HG02852 (cell line): Measurements from ENCODE around the gene FGF14.

Experiments
- ATAC-seq: cut with Tn5 transposase; IDR thresholded peaks from one replicate; pipeline ENCODE4 v1.9.1; 2021; ENCODE audit warnings: mild to moderate bottlenecking, moderate library complexity; ENCODE audit not compliant: unreplicated experiment

FGF14 gene

DNA sequence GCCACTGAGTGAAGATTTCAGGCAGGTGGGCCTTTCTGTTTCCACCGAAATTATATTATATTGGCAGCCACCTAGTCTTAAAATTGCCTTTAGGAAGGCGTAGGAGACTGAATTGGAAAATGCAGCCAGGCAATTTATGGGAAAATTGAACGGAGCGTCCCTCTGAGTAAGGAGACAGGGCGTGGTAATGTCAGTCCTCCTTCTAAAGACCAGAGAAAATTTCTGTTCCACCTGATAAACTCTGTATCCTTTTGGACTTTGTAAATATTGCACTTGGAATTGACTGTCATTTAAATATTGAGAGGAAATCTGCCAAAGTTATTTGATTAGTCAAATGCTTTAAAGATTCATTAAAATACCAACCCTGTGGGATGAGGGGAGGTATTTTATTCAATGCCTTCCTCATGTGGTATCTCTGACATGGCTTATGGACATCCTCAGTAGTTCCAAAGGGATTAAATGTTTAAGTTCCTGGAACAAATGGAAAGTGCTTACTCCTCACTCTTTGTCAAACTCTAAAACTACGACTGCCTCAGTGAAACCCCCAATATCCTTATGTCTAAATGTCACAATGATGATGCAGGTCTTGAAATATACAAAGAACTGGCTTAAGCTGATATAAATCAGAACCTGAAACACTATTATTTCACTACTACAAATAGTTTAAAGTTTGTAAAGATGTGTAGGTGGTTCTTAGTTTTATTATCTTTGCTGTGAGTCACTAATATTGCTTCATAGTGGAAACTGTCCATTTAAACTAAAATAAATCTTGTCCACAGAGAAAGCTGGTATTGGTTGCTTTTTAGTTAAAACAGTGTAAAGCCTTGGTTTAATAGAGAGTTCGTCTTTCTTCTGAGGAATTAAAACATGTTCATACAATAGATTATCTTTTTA is 203.2 kb downstream of the FGF14 start:
- ATAC-seq, result no peak

DNA sequence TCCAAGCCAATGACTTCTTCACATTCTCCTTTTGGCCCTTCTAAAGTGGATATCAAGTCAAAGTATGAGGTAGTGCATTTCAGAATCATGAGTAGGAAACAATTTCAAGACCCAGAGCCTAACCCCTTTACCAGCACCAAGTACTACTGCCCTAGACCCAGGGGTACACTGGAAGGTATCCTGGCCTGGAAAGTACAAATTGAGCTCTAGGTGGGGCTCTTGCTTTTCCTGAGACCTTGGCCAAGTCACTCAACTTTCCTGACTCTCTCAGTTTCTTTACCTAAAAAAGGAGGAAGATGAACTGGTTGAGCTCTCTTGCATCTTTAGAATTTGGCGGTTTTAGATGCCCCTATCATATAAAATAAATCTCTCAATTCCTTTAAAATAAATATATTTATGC is 204.7 kb downstream of the FGF14 start:
- no peak for ATAC-seq

DNA sequence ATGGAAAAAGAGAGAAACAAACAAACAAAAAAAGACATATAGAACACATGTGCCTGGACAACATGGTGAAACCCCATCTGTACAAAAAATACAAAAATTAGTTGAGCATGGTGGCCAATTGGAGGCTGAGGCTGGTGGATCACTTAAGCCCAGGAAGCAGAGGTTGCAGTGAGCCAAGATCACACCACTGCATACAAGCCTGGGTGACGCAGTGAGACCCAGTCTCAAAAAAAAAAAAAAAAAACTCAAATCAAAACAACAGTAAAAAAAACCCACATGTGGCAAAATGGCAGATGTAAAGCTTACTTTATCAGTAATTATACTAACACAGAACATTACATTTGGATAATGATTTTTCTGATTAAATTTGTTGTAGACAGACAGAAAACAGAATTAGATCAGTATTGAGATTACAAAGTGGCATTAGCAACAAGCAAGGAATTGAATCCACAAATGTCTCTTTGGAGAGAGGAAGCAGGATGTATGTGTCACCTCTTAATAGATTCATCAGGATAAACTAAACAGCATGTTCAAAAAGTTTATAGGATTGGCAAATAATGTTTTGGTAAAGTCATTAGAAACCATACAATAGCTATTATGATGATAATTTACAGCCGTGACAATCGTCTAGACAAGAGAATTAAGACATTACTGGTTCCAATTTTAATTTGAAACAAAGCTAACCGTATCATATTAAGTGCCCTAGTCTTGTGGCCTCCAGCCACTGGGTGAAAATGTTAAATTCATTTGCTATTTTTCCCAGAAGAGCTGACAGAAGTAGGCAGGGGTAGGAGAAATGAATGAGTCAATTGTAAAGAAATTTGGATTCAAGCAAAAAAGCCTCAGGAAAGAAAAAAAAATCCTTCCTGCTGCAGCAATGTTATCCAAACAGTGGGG is 206.0 kb downstream of the FGF14 start:
- no peak for ATAC-seq

DNA sequence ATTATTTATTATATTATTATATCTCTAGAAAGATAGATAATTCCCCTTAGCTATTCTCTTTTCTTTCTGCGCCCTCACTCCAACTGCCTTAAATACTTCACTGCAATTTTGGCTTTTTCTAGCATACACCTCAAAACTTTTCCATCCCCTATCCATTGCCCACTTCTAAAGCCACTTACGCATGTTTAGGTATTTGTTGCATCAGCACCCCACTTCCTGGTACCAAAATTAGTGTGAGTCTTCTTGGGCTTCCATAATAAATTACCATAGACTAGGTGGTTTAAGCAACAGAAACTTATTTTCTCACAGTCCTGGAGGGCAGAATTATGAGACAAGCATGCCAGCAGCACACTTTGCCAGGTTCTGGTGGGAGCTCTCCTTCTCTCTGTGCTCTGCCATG is 209.0 kb downstream of the FGF14 start:
- ATAC-seq, result no peak

DNA sequence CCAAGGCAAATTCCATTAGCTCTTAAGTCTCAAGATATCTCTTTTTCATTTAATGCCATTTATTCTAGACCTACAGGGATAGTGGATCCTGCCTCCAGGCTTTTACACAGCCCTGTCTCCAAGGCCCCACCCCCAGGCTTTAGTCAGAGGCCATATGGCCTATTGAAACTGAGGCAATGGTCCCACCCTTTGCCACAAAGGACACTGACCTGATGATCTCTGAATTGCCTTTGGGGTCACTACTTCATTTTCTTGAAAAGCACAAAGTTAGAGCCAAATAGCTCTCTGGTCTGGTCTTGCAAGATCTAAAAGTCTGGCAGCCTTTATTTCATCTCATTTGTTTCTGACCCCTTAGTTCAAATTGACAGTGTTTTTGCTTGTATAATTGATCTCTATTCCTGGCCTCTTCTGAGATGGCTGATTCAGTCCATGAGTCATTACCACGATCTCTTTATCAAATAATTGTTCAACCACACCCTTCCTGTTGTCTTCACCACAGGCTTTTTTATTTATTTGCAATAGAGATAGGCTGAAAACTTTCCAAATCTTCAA is 209.8 kb downstream of the FGF14 start:
- ATAC-seq, result no peak

DNA sequence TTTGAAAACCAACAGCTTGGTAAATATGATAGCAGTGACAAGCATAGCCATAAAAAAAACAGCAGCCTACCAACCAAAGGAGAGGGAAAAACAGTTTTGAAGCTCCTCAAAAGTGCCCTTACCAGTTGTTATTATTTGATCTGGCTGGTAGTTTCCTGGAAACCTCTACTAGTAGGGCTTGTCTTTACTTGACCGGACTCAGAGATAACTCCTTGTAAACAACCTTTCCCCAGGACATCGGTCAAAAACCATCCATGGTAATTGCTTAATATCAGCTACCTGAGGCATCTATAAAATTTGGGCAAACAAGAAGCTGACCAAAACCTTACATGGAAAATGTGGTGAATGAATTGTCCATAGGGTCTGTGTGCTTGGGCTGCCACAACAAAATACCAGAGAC is 210.9 kb downstream of the FGF14 start:
- ATAC-seq, result no peak

DNA sequence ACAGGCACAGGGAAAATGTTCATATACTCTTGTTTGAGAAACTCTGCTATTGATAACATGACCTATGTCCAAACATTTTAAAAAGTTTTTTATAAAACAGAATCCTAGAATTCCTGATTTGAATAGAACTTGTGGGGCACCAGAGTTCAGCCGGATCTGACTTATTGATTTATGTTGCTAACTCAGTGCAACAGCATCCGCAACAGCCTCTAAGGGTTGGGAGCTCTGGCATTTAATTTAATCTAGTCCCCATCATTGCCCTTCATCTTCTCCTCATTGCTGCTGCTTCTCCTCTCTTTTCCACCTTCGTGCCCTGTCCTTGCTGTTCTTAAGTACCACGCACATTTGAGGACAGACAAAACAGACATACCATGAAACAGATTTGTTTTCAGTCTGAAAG is 214.5 kb downstream of the FGF14 start:
- no peak for ATAC-seq

DNA sequence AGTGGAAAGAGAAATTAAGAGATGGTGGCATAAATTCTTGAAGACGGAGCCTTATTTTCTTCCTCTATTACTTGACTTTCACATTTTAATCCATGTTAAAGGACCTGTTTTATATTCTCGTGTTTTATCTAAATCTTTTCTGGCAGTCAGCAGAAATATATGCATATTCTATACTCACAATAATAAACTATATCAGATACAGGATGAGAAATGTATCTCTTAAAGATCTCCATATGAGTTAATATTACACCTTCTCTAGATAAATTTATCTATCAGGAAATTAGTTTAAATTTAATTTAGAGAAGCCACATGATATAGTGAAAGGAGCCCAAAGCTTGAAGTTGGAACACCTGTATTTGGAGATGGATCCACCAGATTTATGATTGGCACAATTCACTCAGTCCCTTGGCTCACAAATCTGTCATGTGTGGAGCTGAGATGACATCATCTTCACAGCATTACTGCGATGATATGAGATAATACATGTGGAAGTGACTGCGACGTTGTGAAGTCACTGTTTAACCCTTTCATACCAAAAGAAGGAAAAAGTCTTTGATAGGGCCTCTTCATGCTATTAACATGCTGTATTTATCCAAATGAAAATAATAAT is 216.4 kb downstream of the FGF14 start:
- no peak for ATAC-seq

DNA sequence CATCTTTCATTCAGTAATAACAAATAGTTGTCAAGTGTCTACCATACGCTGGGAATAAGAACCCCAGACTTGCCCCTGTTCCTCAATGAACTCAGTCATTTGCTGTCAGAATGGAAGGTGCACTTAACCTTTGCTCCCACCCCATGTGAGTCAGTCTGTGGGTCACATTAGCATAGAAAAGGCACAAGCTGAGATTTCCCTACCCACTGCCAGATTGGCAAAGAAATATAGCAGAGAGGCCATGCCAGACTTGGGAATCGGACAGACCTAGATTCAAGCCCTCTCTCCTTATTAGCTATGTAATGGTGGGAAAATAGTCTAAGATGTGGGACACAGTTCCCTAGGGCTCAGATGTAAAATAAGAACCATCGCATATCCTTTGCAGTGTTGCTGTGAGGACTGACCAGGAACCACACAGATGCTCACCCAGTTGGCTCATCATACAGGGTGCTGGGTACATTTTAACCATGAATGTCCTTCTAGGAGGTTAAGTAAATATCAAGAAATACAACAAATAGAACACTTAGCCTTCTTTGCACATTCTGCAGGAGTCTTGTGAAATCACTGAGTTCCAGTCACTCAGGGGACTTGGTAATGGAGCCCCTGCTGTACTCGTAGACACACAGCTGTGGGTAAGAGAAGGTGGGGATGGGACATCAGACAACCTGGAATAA is 218.2 kb downstream of the FGF14 start:
- ATAC-seq, result no peak

DNA sequence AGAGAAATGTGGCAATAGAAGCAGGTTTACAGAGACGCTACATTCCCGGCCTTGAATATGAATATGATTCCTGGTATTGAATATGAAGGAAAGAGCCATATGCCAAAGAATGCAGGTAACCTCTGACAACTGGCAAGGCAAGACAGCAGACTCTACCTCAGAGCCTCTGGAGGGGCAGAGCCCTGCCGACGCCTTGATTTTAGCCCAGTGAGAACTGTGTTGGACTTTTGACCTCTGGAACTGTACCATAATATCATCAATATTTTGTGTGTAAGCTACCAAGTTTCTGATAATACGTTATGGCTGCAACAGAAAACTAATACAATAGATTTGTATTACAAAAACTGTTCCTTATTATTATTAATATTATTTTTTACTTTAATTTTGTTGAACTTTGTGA is 219.7 kb downstream of the FGF14 start:
- ATAC-seq, result no peak

DNA sequence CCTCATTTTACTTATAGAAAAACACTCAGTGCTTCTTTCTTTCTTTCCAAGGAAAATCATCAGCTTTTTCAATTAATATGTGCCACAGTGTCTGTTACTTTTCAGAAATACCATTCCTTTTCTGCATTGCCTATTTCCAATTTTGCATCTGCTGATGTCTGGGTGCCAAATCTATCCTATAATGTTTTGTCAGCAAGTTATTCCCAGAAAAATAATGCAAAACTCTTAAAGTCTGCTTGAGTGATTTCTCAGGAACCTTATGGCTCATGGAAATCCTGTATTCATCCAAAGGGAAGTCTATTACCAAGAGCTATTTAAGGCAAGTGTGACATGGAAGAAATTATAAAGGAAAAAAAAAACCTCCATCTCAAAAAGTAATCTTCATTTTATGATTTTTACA is 224.4 kb downstream of the FGF14 start:
- no peak for ATAC-seq

DNA sequence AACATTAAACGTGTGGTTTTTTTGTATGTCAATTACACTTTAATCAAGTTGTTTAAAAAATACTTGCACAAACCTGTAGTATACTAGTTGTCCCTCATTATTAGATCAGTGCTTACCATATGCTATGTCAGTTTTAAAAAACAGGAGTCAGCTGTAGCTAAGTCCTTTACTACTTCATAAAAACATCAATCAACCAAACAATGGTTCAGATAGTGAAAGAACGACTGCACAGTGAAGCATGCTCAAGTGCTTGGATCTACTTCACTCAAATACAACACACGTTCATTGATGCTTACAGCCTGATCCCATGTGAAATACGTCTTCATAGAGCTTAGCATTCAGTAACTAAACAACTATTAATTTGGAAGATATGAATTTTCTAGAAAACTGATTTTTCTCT is 225.0 kb downstream of the FGF14 start:
- no peak for ATAC-seq

DNA sequence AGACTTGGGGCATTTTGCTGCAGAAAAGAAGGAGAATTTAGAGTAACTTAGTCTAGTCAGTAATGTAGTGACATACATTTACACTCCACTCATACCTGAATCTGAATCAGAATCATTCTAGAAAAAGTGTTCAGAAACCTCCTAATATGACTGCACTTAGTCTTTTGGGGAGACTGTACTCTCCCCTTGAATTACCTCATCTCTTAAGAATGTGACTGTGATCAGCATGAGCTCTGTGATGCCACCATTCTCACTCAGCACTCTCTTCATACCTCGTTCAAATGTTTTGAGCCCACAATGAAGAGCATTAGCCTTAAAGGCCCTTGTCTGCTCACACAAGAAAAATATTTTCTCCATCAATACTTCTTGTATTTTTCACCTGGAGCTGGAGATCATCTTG is 229.4 kb downstream of the FGF14 start:
- no peak for ATAC-seq

DNA sequence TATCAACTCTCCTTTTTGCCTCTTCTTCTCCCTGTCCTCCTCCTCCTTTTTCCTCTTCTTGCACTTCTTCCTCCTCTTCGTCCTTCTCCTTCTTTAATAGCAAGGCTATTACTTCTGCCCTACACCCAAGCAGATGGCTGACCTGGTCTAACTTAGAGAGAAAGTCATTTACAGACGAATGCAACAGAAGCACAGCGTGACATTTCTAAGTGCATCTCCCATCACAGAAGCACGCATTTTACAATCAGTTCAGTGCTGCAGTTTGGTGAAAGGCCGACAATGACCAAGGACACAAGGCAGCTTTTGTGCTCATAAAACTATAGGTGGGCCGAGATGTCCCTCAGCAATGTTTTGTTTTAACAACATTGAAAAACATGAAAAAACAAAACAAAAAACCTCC is 231.5 kb downstream of the FGF14 start:
- ATAC-seq, result no peak

DNA sequence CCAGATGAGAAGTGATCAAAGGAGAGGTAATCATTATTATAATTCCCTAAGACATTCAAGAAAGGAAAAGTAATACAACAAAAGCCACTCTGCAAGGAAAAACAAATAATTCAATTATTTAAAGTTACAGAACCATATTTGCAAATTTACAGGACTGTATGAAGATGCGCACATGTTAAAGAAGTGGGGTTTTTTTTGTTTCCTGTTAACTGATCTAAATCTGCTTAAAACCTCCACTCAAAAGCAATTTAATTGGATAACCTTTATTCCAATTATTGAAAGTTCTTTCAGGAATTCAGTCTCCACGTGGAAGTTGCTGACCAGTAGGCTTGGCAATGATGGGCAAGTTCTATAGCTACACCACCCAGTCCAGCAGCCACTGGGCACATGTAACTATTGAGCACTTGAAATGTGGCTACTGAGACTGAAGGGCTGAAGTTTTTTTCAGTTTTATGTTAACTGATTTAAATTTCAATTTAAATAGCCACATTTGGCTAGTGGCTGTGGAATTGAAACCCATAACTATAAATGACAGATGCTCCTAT is 232.3 kb downstream of the FGF14 start:
- ATAC-seq, result no peak

DNA sequence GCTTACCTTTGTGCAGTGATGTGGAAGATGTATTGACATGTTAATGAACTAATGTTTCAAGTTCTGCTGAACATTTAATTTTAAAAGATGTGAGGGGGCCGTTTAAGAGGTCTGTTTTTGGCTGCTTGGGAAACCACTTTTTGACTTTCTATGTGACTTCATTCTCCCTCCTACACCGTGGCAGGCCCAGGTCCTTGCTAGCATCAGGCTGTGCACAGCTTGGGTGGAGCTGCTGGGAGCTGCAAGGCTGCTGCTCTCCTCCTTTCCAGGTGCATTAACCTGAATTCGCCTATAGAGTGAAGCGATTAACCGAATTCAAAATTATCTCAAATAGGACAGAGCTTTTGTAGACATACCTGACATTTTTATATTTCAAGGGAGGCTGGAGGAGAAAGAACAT is 249.1 kb downstream of the FGF14 start:
- no peak for ATAC-seq

DNA sequence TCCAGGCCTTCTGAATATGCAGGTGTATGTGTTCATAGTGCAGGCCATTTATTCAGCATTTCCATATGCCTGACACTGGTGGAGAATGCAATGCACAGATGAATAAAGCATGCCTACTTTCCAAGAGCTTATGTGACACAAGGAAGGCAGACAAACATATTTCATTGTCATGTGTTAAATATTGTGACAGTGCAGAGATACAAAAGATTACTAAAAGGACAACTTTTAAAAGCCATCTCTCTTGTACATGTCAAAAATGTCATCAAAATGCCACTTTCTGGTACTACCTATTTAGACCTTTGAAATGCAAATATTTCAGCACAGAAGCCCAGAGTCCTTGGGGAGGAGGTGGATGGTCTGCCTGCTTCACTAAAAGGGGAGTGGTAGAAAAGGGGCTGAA is 254.5 kb downstream of the FGF14 start:
- no peak for ATAC-seq

DNA sequence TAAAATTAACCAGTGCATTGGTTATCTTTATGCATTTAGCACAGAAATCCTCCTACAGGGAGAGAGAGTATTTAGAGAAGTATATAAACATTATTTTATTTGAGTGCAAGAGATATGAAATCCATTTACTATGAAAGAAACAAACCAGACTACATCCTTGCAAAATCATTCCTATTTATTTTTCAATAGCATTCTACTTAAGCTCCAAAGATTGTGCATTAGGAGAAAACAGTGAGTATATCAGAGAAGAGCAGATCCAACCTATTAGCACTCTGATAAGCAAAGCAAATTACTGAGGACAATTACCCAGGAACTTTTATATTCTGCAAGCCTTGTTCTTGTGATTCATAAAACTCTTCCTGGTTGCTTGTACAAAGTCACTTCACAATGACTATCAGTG is 256.1 kb downstream of the FGF14 start:
- no peak for ATAC-seq

DNA sequence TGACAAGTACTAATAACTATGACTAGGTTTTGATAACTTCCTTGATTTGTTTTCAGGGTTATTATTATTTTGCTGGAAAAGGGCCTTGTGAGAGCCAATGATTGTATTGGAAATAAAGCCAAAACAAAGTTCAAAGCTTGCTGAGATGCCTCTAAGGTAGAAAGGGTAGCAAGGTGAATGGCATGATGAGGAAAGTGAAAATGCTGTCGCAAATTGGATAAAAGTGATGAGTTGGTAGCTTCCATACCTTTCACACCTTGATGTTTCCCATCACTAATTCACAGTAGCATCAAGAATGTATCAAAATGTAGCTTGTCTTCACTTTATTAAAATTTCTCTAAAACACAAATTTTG is 259.4 kb downstream of the FGF14 start:
- ATAC-seq, result no peak

DNA sequence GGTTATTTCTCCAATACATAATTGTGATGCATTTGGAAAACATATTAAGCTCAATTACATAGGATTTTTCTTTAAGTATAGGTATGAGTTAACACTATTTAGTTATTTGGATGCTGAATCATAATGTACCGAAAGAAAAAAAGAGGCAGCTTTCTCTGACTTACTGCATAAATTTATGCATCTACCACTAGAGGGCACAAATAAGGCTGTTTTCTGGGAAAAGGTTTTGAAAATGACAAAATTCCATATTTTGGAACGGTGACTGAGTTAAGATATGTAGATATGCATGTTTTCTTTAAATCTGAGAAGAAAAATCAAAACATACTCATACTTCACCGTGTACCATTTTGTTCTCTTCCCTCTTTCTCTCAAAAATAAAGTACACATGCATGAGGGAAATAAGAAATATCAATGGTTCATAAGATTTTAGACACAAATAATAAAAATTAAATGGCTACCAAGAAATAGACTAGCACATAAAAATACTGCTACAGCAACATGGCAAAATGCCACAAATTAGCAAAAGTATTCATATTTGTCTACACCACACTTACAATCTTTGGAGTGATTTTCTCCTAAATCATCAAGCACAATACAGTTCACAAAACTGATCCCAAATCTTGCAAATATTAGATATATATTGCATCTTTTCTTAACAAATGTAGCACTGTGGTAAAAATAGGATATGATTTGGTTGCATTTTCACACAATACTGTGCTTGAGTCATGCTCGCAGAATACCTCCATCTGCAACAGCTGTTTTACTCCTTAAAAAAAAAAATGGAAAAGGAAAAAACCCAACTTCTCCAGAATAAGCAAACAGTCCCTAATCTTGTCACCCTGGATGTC is 260.0 kb downstream of the FGF14 start:
- ATAC-seq, result peak; percentile 61
